Measurements from ENCODE around the gene IQGAP2.

IQGAP2 gene

DNA sequence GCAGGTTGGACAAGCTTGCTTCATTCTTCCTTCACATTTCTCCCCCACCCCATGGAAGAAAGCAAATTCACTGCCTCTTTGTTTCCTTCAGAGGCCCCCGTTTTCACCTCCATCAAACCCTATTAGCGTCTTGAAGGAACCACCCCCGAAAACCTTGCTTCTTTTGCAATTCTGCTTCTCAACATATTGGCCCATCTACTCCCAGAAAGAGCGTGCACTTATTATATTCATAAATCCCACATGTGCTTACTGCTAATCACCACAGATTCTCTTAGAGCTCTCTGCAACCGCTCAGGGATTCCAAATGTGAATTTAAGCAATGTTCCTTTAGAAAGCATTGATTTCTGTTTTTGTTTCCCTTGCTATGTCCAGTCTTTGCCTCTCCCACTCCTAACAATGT lies 219.0 kb downstream of the IQGAP2 start:
- DNase-seq: no peak

DNA sequence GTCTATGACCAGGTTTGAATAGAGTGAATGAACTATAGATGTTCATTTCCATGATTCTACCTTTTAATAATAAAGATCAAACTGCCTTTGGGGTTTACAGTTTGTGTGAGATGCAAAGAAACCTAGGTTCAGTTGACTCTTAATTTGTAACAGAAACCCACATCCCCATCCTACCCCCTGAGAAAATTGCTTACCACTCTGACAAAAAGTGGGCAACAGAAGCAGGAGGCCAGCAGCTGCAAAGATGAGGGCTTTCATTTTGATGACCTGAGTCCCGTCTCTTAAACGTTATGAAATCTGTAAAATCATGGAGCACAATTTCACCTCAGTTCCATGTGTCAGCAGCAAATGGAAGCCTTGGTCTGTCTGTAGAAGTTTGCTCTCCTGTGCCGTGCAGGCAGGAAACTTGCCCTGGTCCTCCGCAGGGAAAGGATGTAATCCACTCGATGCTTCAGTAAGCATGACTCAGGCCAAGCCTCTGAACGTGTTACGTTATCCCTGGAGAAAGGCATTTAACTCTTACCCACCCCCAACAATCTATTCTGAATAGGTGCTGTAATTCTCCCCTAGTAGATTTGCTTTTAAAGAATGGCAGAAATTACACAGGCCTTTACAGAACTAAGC lies 220.0 kb downstream of the IQGAP2 start, which contains the start of gene F2RL2:
F2RL2 (minus strand) TSS at position 431 of the 624 bp plus-strand sequence; CDS start at position 258, 173 bp downstream.
- no peak for DNase-seq

GRCh38 chr5:76625087-76625815 lies 222.2 kb downstream of the IQGAP2 start:
- no peak for DNase-seq

DNA sequence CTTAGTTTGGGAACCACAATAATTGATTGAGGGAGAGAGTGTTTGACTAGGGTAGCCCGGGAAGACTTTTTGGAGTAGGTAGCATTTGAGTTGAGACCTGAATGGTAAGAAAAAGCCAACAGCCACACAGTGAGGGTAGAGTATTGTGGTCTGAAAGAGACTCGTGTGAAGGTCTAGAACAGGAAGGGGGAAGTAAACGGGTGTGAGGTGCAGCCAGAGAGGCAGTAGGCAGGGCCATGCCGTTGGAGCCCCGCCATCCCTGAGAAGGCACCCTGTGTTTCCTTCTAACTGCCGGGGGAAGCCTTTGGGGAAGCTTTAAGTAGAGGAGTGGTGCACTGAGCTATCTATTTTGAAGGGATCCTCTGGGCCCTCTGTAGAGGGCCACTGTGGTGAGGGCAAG lies 223.7 kb downstream of the IQGAP2 start:
- DNase-seq: no peak

GRCh38 chr5:76634661-76635060 lies 231.6 kb downstream of the IQGAP2 start:
- no peak for DNase-seq

DNA sequence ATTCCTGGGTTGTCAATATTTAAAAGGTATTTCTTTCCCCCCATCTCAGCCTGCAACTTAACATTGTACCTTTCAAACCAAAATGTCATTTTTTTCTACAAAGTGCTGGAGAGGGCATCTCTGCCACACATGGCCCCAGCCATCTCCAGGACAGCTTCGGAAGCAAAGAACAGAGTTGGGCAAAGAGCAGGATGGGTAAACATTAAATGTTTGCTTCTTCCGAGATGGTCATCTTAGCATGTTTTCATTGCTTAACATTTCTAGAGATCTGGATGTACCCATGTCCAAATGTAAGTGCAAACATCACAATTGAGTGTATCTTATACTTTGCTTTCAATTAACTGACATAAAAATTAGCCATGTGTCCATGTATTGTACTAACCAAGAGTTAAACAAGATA lies 234.4 kb downstream of the IQGAP2 start:
- DNase-seq: no peak

GRCh38 chr5:76638479-76638878 lies 235.4 kb downstream of the IQGAP2 start:
- DNase-seq: no peak

GRCh38 chr5:76641514-76642120 lies 238.5 kb downstream of the IQGAP2 start:
- DNase-seq: peak; percentile 0

DNA sequence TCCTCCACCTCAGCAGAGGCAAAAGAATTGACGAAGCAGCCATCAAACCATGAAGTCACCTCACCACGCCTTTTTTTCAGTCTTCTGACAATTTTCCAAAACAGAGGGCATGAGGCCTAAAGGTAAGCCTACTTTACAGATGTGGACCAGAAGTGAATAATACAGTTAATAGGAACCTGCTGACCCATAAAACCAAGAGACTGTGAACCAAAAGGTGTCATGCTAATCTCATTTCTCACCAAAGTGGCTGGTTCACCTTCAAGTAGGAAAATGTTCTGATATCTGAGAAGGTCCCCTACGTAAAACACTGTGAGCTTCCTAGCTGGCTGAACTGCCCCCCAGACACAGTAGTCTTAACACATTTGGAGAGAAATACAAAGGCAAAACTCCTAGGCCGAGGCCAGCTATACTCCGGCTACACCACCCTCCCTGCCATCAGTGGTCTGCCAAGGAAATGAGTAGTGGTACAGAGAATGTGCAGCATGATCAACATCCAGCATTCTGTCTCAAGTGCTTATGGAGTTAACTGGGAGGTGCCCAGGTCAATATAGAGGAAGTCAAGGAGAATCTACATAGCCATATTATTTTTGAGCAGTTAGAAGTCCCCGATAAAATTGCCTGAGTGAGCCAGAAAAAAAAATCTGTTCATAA lies 239.4 kb downstream of the IQGAP2 start:
- DNase-seq: no peak

- no peak for DNase-seq
These were observed 240.3 kb downstream of the IQGAP2 start for GRCh38 chr5:76643371-76643770.

DNA sequence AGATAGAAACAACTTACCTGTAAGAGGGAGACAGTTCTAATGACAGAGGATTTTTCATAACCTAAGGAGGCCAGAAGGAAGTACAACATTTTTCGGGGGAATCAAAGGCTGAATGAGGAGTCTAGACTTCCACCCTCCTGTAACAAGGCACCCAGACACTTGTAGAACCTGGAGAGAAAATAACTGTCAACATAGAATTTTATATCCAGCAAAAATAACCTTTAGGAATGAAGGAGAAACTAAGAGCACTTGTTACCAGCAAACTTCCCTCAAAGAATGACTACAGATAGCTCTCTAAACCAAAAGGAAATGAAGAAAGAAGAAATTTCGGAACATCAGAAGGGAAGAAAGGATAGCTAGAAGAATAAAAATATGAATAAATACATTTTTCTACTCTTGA lies 246.1 kb downstream of the IQGAP2 start:
- DNase-seq: no peak

DNA sequence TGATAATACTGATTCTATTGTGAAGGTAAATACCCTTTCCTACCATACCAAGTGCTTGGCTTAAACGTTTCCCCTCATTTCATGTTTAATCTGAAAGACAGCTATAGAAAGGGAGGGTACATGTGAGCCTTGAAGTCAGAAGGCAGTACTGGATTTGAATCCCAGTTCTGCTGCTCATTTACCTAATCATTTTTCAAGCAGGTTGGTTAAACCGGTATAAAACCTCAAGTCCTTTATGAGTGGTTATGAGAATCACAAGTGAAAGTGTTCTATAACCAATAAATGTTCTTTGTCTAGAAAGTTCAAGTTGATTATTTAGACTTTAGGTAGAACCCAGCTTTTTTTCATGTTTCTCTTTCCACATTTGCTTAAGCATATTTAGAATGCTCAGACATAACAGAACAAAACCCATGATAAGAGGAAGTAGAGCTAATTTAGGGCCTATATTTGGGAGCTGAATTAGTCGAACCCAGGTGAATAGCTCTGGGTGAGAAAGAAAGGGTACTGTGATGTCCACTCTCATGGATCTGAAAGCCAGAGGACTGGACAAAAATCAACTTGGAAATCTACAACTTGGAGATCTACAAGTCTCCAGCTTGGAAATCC lies 249.8 kb downstream of the IQGAP2 start:
- DNase-seq: no peak

- DNase-seq: no peak
These were observed 254.0 kb downstream of the IQGAP2 start for GRCh38 chr5:76657091-76657490.

- no peak for DNase-seq
These were observed 254.7 kb downstream of the IQGAP2 start for GRCh38 chr5:76657683-76658311.

GRCh38 chr5:76660360-76660759 lies 257.3 kb downstream of the IQGAP2 start:
- no peak for DNase-seq

DNA sequence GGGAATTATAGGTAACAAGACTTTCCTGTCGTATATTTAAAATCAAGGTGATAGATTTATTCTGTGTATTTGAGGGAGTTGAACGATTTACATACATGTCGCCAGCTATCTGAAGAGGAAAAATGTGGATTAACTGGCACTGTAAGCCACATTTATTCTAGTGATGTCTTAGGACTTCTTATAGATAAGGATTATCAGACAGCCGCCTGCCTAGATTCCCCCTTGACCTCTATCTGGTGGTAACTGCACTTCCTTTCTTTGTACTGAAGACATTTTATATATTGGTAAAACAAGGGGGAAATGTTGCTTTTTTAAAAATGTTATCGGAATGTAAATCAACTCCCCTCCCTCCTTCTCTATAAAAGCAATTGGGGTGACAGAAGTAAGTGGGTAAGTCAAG lies 259.4 kb downstream of the IQGAP2 start:
- no peak for DNase-seq

GRCh38 chr5:76663573-76663972 lies 260.5 kb downstream of the IQGAP2 start:
- DNase-seq: no peak

GRCh38 chr5:76664079-76664478 lies 261.0 kb downstream of the IQGAP2 start:
- DNase-seq: no peak

DNA sequence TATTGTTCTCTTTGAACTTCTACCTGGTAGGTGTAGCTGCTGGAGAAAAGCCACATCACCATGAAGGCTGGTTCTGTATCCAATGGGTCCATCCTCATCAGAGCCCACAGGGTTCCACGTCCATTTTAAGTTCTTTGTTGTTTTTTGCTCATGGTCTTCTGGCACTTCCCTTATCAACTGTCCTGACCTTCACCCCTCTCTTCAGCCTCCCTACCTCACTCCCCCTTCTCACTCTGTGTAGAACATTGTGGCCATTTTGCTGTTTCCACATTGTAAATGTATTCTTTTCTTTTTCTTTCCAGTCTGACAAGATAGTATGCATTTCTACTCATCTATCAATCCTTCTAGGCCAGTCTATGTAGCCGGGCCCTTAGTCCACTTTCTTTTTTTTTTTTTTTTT lies 264.4 kb downstream of the IQGAP2 start:
- DNase-seq: no peak

- no peak for DNase-seq
These were observed 266.2 kb downstream of the IQGAP2 start for GRCh38 chr5:76669245-76669644.

- no peak for DNase-seq
These were observed 267.4 kb downstream of the IQGAP2 start for GRCh38 chr5:76670508-76670907.

DNA sequence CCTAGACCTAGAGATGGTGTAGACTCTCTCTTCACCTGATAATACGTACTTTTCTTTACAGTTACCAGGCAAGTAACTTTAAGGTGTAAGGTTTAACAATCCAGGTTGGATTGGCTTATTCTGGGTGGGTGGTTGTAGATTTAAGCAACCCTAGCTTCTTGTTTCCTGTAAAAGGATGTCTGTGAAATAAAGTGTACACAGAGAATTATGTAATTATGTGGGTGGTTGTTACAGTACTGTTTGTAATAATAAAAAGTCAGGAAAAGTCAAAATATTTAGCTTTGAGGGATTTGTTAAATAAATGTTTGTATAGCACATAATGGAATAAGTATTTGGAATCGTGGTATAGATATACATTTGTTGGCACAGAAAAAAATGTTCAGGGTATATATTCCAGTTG lies 269.2 kb downstream of the IQGAP2 start:
- no peak for DNase-seq

GRCh38 chr5:76673125-76673524 lies 270.0 kb downstream of the IQGAP2 start:
- no peak for DNase-seq
